HG03342 (cell line): Measurements from ENCODE around the gene FARSB.

Experiments
- ATAC-seq: cut with Tn5 transposase; IDR thresholded peaks from one replicate; pipeline ENCODE4 v1.9.1; 2021; ENCODE audit warnings: mild to moderate bottlenecking, moderate library complexity; ENCODE audit not compliant: unreplicated experiment

Gene FARSB

DNA sequence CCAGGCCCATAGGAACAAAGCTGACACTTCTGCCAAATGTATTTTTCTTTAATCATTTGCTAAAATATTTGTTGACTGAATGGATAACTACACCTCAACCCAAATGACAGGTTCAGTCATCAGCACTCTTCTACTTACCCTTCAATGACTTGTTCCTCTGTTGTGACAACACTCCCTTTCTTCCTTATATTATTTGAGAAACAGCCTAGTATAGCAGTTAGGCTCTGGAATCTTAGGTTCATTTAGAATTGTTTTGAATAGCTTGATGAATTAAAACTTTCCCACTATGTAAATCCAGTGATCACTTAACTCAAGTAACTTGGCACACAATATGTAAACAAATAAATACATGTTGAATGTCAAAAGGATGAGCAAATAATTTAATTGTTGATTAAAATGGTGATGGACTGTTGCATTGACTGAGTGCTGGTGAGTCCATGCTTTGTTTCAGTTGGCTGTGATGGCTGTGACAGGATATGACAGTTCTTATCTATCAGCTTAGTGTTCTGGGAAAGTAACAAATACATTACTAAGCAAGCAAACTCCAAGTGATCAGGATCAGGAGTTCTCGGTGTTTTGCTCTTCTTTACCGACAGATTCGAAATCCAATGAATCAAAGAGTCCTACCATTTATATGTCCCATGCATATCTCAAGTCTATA is 12.7 kb upstream of the FARSB start:
- ATAC-seq: no peak

GRCh38 chr2:222663479-222663878 is 7.6 kb upstream of the FARSB start:
- ATAC-seq: no peak

DNA sequence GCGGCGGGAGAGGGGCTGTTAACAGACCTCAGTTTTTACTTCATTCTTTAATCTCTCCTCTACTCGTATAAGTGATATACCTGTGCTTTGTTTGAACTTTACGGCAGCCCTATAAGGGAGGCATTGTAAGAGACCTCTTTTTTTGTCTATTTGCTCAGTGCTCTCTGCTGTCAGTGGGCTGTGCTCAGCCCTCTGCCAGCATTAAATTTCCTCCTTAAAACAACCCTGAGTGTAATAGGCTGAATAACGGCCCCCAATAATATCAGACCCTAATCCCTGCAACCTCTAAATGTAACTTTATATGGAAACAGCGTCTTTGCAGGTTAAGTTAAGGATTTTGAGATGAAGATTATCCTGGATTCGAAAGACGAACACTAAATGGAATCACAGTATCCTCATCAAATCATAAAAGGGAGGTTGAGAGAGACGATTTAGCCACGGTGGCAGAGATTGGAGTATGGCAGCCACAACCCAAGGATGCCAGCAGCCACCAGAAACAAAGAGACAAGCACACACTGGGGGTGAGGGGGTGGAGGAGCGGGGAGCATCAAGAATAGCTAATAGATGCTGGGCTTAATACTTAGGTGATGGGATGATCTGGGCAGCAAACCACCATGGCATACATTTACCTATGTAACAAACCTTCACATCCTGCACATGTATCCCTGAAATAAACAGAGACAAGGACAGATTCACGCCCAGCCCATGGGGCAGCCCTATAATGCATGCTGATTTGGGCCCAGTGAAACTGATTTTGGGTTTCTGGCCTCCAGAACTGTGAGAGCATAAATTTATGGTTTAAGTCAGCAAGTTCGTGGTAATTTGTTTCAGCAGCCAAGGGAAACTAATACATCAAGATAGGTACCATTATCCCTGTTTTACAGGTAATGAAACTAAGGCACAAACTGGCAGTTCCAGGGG is 894 bp upstream of the FARSB start:
- ATAC-seq: peak; percentile 21

DNA sequence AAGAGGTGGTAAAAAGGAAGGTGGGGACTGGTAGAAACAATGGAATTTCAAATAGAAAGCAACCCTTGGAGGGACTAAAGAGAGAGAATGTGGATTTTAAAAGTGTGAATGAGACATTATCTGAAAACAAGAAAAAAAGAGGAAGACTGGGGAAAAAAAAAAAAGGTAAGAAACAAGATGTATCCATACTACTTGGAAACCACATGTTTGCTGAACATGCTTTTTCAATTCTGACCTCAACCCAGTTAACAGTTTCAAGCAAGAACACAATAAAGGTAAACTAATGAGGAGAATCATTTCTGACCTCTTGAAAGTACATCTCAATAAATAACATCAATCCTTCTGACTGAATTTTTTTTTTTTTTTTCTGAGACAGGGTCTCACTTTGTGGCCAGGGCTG is 2.6 kb downstream of the FARSB start:
- ATAC-seq: no peak

GRCh38 chr2:222652491-222653255 is 3.2 kb downstream of the FARSB start:
- ATAC-seq: no peak

- no peak for ATAC-seq
These were observed 4.0 kb downstream of the FARSB start for GRCh38 chr2:222651718-222652418.

GRCh38 chr2:222649801-222650200 is 6.1 kb downstream of the FARSB start:
- ATAC-seq: no peak

DNA sequence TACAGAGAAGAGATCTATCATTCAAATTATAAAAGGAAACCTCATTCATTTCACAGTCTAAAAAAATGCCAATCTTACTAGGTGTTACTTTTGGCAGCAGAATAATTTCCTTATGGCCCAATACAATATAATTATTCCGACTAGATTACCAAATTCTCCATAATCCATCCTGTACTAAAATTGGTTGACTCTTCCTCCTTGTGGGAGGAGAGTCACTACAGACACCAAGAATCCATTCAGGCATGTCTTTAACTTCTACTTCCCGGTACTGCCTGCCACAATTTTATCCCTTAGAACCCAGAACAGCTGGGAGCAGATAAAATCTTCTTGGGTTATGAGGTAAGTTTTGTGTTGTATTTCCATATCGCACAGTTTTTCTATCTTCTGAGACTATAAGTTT is 9.9 kb downstream of the FARSB start:
- no peak for ATAC-seq

DNA sequence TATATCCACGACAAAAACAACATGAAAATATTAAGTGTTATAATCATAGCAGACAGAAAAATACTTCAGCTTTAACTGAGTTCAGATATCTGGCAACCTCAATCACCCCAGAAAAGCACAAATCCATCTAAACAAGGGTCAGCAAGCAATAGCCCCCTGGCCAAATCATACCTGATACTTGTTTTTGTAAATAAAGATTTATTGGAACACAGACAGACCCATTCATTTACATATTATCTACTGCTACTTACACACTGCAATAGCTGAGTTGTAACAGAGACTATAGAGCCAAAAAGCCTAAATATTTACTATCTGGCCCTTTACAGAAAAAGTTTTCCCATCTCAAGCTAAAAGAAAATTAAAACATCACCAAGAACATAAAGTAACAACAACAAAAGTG is 12.8 kb downstream of the FARSB start:
- no peak for ATAC-seq

DNA sequence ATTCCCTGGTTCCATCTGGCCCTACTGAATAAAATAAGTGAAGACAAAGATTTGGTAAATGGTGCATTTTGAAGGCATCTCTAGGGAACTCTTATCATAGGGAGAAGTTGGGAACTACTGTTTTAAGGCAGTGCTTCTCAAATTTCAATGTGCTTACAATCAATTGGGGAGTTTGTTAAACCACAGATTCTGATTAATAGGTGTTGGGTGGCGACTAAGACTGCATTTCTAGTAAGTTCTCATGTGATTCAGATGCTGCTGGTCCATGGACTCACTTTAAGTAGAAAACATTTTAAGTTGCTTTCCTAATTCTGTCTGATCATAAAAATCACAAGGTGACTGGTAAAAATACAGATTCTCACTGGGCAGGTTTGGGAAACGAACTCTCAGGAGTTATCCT is 14.6 kb downstream of the FARSB start:
- ATAC-seq: no peak

DNA sequence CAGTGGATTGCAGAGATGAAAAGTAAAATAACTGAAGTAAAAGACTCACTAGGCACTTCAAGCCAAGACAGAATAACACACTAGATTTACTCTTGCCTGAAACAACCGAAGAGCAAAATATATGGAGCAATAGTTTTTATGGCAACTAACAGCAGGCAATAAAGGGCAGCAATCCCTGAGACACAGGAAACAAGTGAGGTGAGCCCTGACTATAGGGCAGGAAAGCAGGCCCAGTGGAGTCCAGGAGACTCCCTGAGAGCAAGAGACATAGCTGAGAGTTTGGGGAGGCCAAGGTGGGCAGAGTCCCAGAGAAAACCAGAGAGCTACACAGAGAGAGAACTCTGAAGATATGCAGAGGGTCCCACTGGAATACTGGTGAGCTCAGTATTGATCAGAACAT is 18.8 kb downstream of the FARSB start:
- ATAC-seq: no peak

DNA sequence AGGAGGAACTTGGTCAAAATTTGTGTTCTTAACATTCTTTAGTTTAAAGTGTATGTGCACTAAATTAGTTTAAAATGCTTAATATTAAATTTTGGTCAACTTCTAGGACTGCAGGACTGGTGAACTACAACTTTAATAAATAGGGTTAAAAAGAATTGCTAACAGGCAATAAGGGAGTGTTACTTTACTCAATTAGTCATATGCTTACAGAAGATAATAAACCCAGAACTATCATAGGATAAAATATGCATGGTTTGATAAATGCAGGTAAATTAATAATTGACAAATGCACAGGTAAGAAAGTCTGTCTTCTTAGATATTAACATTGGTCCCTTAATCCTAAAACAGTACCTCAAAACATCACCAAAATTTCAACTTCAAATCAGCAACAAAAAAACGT is 20.6 kb downstream of the FARSB start:
- no peak for ATAC-seq

DNA sequence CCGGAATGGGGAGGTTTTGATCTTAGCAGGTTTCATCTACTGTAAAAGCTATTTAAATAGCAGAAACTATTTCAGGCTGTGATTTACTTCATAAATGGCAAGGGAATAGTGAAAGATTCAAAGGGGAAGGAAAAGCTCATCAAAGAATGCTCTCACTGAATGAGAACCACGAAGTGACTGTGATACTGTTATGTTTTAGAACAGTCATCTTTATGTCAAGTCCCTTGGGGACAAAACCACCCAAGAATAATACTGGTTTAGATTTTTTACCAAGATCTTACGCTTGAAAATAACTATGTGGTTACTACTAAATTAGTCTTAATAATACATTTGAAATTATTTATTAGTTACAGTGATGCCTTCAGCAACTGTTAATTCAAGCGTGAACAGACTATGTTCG is 28.1 kb downstream of the FARSB start:
- no peak for ATAC-seq

DNA sequence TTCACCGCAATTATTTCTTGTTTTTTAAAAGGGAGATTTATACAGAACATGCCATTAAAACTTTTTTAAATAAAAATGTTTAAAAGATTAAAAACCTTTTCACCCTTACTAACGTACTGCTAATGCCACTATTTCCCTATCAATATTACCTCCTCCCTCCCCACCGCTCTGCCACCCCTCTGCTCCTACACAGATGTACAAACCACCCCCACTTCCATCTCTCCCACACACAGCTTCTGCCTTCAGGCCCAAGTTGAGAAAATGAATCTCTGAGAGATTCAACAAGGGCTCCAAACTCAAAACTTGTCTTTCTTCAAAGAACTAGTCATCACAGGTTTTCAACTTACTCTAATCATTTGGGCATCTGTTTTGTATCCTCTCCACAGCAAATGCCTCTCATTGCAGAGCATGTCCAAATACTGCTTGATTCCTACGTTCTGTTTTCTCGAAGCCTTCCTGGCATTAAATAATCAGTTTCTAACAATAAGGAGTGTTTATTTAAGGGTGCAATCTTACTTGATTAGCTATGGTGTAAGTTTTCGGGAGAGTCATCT is 32.1 kb downstream of the FARSB start:
- ATAC-seq: no peak

- ATAC-seq: no peak
These were observed 33.0 kb downstream of the FARSB start for GRCh38 chr2:222622910-222623309.

- ATAC-seq: no peak
These were observed 34.0 kb downstream of the FARSB start for GRCh38 chr2:222621893-222622292.

- no peak for ATAC-seq
These were observed 40.6 kb downstream of the FARSB start for GRCh38 chr2:222615320-222615719.

- peak; percentile 90 for ATAC-seq
These were observed 42.1 kb downstream of the FARSB start for GRCh38 chr2:222613715-222614331.

- ATAC-seq: no peak
These were observed 44.2 kb downstream of the FARSB start for GRCh38 chr2:222611684-222612083.

- no peak for ATAC-seq
These were observed 45.1 kb downstream of the FARSB start for GRCh38 chr2:222610746-222611145.
